Esophagus muscularis mucosa (tissue), 4 donors: ENCODE data around the gene BICC1. TPM values are rescaled to one million over a fixed set of nuclear protein-coding genes. Genes with fewer than 3 reads are reported as not detected.
A peak's percentile ranks its signal among the peaks of the same experiment; 100 is the strongest.

Experiments
- DNase-seq: peaks from one replicate; pipeline ENCODE4 v3.0.0-alpha.2; 2017; ENCODE audit errors: extremely low spot score
- H3K27ac ChIP-seq, 4 donors: fragments of 200-600 bp; sonication (generic); replicated peaks in 1 of 4; 1 replicate in 3 of 4; 2 replicates in 1 of 4; pipeline ENCODE4 v1.5.1; 2016 to 2019; ENCODE audit warnings: mild to moderate bottlenecking in 1 of 4
- H3K27me3 ChIP-seq, 4 donors: fragments of 200-600 bp; sonication (generic); one replicate each; pipeline versions ENCODE4 v1.5.1 to v1.6.0; 2016 to 2019
- H3K36me3 ChIP-seq, 4 donors: fragments of 200-600 bp; sonication (generic); one replicate each; pipeline ENCODE4 v1.5.1; 2016 to 2019
- H3K4me1 ChIP-seq, 4 donors: fragments of 200-600 bp; sonication (generic); one replicate each; pipeline ENCODE4 v1.5.1; 2016 to 2019
- H3K4me3 ChIP-seq, 4 donors: fragments of 200-600 bp; sonication (generic); 1 replicate in 2 of 4; 2 replicates in 2 of 4; pipeline ENCODE4 v1.5.1; 2016 to 2019; ENCODE audit warnings: mild to moderate bottlenecking in 4 of 4, moderate library complexity in 1 of 4
- H3K9me3 ChIP-seq, 4 donors: fragments of 200-600 bp; sonication (generic); 1 replicate in 3 of 4; 2 replicates in 1 of 4; pipeline ENCODE4 v1.5.1; 2016 to 2019
- CTCF ChIP-seq, 3 experiments: fragments of 200-600 bp in 2 of 3; fragments of 450-650 bp in 1 of 3; sonication (generic) in 2 of 3; IDR thresholded peaks; one replicate each; pipeline ENCODE4 v1.5.1; 2017 to 2019; ENCODE audit warnings: antibody characterized with exemption in 3 of 3, mild to moderate bottlenecking in 2 of 3, moderate library complexity in 1 of 3
- EP300 ChIP-seq: sonication (generic); formaldehyde crosslinking; IDR thresholded peaks from one replicate; pipeline ENCODE4 v1.6.1; 2017; ENCODE audit warnings: antibody characterized with exemption
- POLR2A ChIP-seq: fragments of 450-650 bp; IDR thresholded peaks from one replicate; pipeline ENCODE4 v1.6.1; 2017; ENCODE audit warnings: antibody characterized with exemption, moderate library complexity, mild to moderate bottlenecking, low read depth
- POLR2AphosphoS5 ChIP-seq, 2 donors: sonication (generic); formaldehyde crosslinking; IDR thresholded peaks; one replicate each; pipeline ENCODE4 v1.6.1; 2017; ENCODE audit warnings: antibody characterized with exemption in 2 of 2
- WGBS: methylation state at CpG from one replicate; pipeline ENCODE4 v1.1.5; 2018; 5-methylcytosine and 5-hydroxymethylcytosine counted together
- intact Hi-C: fragments of 100-400 bp; cut with DNase I; formaldehyde crosslinking; loops from one replicate; pipeline ENCODE4 v1.15.1; 2023
- total RNA-seq, 4 donors: library from RNA; depleted of rRNA; stranded (reverse); fragments of >200 nt; gene quantifications; one replicate each; pipeline versions ENCODE4 v1.1.0 to v1.2.1, GENCODE V29; 2016

BICC1 gene
- total RNA-seq, 4 donors from 2014 or later, result 19.1 to 24.9 (median 20.5) TPM

GRCh38 chr10:58638388-58638787 is 125.7 kb downstream of the BICC1 start:
- Histone ChIP-seq H3K27me3 (no peaks in the 10 kb centered on the region), H3K4me3 (no peak overlapping the region), H3K36me3 (no peaks in the 10 kb centered on the region), H3K4me1 (peaks cover 0 to 48% (median 37%) of the 10 kb centered on the region in 4 donors), H3K27ac (peak overlapping the region in 1 of 4 donors; percentile 31), H3K9me3 (no peaks in the 10 kb centered on the region)
- WGBS, result 74% methylated on average over 5 of the region's 5 CpGs
- no peak for DNase-seq
- no peak for TF ChIP-seq CTCF (IDR thresholded peaks at IDR 0.05)
- no peak for TF ChIP-seq POLR2AphosphoS5 (IDR thresholded peaks at IDR 0.05)
- TF ChIP-seq POLR2A, result no peak
- no peak for TF ChIP-seq EP300
- intact Hi-C loops, result no loop called here

- no peak for TF ChIP-seq POLR2AphosphoS5 (IDR thresholded peaks at IDR 0.05)
- peak in 1 of 3 experiments; percentile 12 for TF ChIP-seq CTCF (IDR thresholded peaks at IDR 0.05)
- no peak overlapping the region for H3K4me3 ChIP-seq
- no peaks in the 10 kb centered on the region for H3K27me3 ChIP-seq
- intact Hi-C loops, result loop anchor here (10.0 kb wide), 1 partner anchor 64 kb away; no protein-coding TSS in a partner anchor
- DNase-seq, result no peak
- WGBS, result 26% methylated on average over 5 of the region's 5 CpGs
- peak overlapping the region; percentile 54 to 75 (median 62) for H3K27ac ChIP-seq
- H3K9me3 ChIP-seq, result no peaks in the 10 kb centered on the region
- H3K4me1 ChIP-seq, result peaks cover 4 to 64% (median 57%) of the 10 kb centered on the region in 4 donors
- no peaks in the 10 kb centered on the region for H3K36me3 ChIP-seq
Observed at GRCh38 chr10:58641095-58641531, 128.4 kb downstream of the BICC1 start.

- intact Hi-C loops, result loop anchor here (10.0 kb wide), 1 partner anchor 63 kb away; no protein-coding TSS in a partner anchor
- H3K27ac ChIP-seq, result peak overlapping the region; percentile 54 to 75 (median 62)
Observed at GRCh38 chr10:58641708-58642107, 129.0 kb downstream of the BICC1 start.

GRCh38 chr10:58642283-58642682 is 129.6 kb downstream of the BICC1 start:
- intact Hi-C loops, result loop anchor here (10.0 kb wide), 1 partner anchor 63 kb away; no protein-coding TSS in a partner anchor
- TF ChIP-seq POLR2AphosphoS5 (IDR thresholded peaks at IDR 0.05) (peak in 1 of 2 donors; percentile 4), CTCF (IDR thresholded peaks at IDR 0.05) (no peak), EP300 (no peak)

More at GRCh38 chr10:58641708-58642107, 129.0 kb downstream of the BICC1 start:
- 49% methylated on average over 2 of the region's 2 CpGs for WGBS
- no peaks in the 10 kb centered on the region for H3K27me3 ChIP-seq
- no peaks in the 10 kb centered on the region for H3K36me3 ChIP-seq
- H3K4me3 ChIP-seq, result no peak overlapping the region
- TF ChIP-seq EP300 (no peak), CTCF (IDR thresholded peaks at IDR 0.05) (no peak), POLR2AphosphoS5 (IDR thresholded peaks at IDR 0.05) (no peak), POLR2A (no peak)
- DNase-seq, result no peak
- H3K9me3 ChIP-seq, result no peaks in the 10 kb centered on the region
- H3K4me1 ChIP-seq, result peaks cover 7 to 70% (median 60%) of the 10 kb centered on the region in 4 donors

GRCh38 chr10:58642916-58643428 is 130.3 kb downstream of the BICC1 start:
- no peaks in the 10 kb centered on the region for H3K27me3 ChIP-seq
- no peak for TF ChIP-seq CTCF (IDR thresholded peaks at IDR 0.05)
- TF ChIP-seq EP300, result no peak
- no peak for TF ChIP-seq POLR2AphosphoS5 (IDR thresholded peaks at IDR 0.05)
- no peak for TF ChIP-seq POLR2A
- intact Hi-C loops, result loop anchor here (10.0 kb wide), 1 partner anchor 62 kb away; no protein-coding TSS in a partner anchor
- DNase-seq, result no peak
- 37% methylated on average over 4 of the region's 4 CpGs for WGBS
- H3K27ac ChIP-seq, result peak overlapping the region; percentile 54 to 75 (median 62)
- no peaks in the 10 kb centered on the region for H3K9me3 ChIP-seq
- H3K4me3 ChIP-seq, result no peak overlapping the region
- no peaks in the 10 kb centered on the region for H3K36me3 ChIP-seq
- peaks cover 7 to 78% (median 62%) of the 10 kb centered on the region in 4 donors for H3K4me1 ChIP-seq

More at GRCh38 chr10:58642283-58642682, 129.6 kb downstream of the BICC1 start:
- no peak overlapping the region for H3K4me3 ChIP-seq
- no peaks in the 10 kb centered on the region for H3K36me3 ChIP-seq
- WGBS, result 38% methylated on average over 3 of the region's 3 CpGs
- no peaks in the 10 kb centered on the region for H3K9me3 ChIP-seq
- H3K27ac ChIP-seq, result peak overlapping the region; percentile 54 to 75 (median 62)
- no peak for DNase-seq
- H3K4me1 ChIP-seq, result peaks cover 7 to 75% (median 60%) of the 10 kb centered on the region in 4 donors
- no peaks in the 10 kb centered on the region for H3K27me3 ChIP-seq
